Amniotic stem cell (primary cell): Measurements from ENCODE around the gene TBX15.
"Not testable (repeated sequence)": the region's sequence is repeated elsewhere in the genome, so short reads cannot be mapped to it uniquely, and the experiment has no call there.

Source experiments
- DNase-seq: peaks from one replicate; lab custom pipeline; 2025; lab: John Stamatoyannopoulos, UW

Gene TBX15

GRCh38 chr1:118958937-118959631, 29.1 kb downstream of the TBX15 start:
- DNase-seq, result no peak

GRCh38 chr1:118958140-118958539, 30.0 kb downstream of the TBX15 start:
- no peak for DNase-seq

- DNase-seq, result not testable (repeated sequence)
Measured at GRCh38 chr1:118957579-118957978, 30.6 kb downstream of the TBX15 start.

GRCh38 chr1:118954301-118954905, 33.7 kb downstream of the TBX15 start:
- no peak for DNase-seq

DNA sequence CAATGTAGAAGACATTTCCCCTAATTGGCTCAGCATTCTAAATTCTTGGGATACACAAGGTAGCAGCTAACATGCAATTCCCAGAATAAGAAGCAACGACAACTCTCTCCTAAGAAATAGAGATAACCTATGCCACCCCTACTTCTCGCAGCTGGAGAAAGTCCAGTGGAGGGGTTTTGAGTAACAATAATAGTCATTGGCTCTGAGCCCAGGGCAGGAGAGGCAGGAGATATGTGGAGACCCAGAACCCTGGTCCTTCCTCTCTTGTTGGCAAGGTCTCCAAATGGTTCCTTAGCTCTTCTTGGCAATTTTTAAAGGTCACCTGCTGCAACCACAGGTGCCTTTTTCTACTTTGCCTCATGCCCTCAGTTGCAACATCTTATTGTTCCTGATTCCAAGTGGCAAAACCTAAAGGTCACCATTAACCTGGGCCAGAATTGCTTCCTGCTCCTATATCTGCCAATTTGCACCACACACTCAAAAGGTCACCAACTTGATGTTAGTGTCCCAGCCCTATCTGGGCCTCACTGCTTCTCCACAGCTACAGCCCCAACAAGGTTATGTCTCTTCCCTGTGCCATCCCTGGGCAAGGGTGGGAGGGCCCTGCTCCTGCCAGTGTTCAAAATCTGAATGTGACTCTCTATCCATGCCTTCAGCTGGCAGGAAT, 36.7 kb downstream of the TBX15 start:
- DNase-seq, result no peak

DNA sequence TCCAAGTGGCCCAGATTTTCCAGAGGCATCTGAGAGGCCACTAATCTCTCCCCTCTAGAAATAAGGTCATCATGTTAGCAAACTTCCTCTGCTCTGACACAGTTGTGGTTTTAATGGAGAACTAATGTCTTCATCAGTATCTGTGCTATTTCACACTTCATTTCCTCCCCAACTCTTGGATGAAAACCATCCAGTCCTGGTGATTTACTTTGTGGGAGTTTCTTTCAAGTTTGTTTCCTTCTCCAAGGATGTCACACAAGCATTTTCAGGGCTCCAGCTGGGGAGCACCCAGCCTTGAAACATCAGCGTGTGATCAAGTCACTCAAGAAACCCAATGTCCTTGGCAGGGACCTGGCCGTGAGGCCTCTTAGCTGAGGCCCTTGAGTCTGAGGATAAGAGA, 38.8 kb downstream of the TBX15 start:
- no peak for DNase-seq

GRCh38 chr1:118948846-118949245, 39.3 kb downstream of the TBX15 start:
- DNase-seq, result no peak

DNA sequence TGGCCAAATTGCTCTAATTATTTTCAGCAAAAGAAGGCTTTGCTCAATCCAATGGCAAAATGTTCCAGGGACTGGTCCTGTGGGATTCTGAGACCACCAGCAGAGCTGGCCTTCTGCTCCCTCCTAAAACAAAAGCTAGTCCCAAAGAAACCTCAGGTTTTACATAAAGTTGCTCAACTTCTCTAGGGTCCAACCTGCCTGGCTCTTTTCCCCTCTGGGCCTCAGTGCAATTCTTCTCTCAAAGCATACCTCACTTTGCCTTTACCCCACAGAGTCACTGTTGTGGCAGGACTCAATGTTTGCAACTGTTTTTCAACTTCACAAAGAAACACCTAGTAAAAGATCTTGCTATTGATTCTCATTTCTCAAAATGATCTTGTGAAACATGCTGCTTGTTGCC, 39.8 kb downstream of the TBX15 start:
- DNase-seq, result no peak

- DNase-seq, result no peak
Measured at GRCh38 chr1:118947790-118948189, 40.4 kb downstream of the TBX15 start.

DNA sequence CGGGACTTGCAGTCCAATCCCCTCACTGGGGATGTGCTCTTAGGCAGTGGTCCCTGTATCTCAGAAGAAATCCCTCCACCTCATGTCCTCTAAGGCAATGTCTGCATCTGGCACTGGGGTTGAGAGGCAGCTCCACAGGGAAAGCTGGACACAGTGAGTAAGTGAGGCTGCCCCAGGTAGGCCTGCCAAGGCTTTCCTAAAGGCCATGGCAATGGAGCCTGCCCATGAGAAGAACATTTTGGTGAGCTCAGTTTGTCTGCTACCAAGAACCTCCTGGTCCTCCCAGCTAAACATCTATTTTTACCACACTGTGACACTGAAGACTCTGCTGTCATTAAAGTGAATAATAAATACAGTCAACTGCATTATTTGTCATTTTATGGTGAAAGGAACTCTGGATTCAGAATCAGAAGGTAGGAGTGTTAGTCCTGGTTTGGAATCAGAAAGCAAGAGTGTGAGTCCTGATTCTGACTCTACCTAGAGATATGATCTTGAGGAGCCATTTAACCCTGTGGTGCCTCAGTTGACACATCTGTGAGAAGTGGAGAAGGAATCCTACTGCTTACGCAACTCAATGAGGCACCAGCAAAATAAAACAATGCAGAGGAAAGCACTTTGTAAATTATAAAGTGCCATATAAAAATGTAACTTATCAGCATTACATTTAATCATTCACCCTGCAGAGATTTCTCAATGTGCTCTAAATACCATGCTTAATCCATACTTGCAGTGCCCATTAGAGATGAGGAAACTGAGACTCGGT, 41.0 kb downstream of the TBX15 start:
- DNase-seq, result no peak

GRCh38 chr1:118945489-118945888, 42.7 kb downstream of the TBX15 start:
- DNase-seq, result no peak

GRCh38 chr1:118944546-118944945, 43.6 kb downstream of the TBX15 start:
- no peak for DNase-seq

GRCh38 chr1:118944133-118944532, 44.0 kb downstream of the TBX15 start:
- no peak for DNase-seq

DNA sequence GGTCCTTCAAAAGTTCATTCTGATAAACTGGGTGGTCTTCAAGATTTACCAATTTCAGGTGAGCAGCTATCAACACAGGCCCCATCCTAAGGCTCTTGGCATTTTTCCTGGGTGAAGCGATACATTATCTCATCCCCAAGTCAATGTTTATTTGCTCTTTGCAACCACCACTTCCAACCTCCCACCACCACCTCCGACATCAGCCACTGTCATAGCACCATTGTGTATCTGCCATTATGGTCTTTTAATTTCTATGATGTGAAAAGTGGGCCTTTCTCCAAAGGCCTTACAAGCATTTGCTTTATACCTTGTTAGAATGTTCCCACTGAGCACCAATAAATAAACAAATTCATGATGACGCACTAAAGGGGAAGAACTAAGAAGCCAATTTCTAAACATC, 47.2 kb downstream of the TBX15 start:
- DNase-seq, result no peak

- no peak for DNase-seq
Measured at GRCh38 chr1:118937413-118938072, 50.6 kb downstream of the TBX15 start.

DNA sequence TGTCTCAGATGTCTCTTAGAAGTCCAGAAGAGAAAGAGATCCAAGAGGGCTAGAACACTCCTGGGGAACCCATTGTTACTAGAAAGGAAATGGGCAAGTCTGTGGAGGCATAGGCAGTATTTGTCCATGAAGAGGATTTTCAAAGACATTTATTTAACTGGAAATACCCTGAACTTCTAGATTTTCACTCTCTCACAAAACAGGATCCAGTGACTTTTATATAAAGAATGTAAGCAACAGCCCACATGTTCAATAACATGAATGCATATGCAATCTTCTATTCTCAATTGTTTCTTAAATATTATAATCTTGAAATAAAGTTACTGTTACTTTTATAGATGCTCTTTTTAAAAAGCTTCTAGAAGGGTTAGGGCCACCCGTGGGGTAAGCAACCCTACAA, 53.4 kb downstream of the TBX15 start:
- DNase-seq, result no peak

DNA sequence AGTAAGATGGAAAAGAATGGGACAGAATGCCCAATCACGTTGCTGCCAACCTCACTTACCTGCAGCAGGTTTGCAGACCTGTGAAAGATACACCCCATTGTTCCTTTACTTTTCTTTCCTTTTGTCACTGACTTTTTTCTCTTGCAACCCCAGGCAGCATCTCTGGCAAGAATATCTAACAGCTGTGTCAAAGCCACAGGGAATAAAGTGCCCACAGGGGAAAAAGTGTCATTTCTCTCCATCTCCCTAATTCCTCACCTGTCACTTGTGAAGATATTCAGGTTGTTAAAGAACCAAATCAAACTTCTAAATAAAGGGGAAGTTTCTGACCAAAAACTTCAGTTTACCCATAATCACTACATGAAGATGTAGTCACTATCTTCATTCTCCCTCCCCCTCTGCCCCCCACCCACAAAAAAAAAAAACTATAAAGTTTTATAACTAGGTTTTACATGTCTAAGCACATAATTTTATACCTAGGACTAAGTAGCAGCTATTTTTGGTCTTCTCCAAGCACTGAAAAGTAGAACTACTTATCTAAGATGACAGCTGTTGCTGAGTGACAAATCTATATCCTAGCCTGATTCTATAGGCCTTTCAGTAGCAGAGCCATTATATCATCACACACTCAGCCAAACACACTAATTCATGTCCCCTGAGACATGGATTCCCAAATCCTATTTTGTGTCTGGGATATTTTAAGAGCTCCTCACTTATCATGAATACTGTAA, 54.9 kb downstream of the TBX15 start:
- no peak for DNase-seq

GRCh38 chr1:118931876-118932275, 56.3 kb downstream of the TBX15 start:
- no peak for DNase-seq

GRCh38 chr1:118928739-118929554, 59.2 kb downstream of the TBX15 start:
- no peak for DNase-seq

DNA sequence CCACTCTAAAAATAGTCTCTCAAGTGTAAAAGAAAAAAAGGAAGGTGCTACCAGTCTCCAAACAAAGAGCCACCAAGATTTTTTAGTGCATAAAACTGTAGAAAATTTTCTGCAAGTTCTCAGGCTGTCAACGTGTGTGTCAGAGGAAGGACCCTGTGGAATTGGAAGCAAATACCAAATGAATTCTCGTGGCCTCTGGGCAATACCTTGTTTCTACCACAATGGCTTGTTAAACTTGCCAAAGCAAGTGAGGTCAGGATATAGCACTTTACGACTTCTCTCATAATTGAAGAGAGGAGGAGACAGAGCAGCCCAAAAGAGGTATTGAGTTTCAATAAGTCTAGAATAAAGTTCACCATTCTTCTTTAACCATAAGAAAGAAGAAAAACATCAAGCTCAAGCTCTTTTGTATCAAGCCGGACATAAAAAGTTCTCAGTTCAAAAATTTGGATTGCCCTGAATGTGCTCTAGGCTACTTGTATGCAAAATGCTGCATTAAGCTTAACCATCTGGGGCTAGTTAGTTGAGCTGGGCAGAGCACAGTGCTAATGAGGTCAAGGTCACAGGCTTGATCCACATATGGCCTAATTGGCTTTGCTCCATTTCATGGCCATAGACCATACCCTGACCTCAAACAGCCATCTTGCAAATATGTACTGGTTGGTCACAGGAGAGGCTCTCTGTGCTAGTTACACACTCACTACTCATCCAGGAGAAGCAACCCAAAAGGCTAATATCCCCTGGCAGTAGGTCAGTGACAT, 60.5 kb downstream of the TBX15 start:
- no peak for DNase-seq
